ENCODE measurements around the gene GRIN2A. TPM values are rescaled to one million over a fixed set of nuclear protein-coding genes. Genes with fewer than 3 reads are reported as not detected.

The GRIN2A gene
- total and polyA plus RNA-seq, 2 of the 13 experiments (the other 11 are each of a cell fraction or from before 2014, with no cell fraction given), result not detected

- TF ChIP-seq ZNF704 (CRISPR knock-in tag; IDR thresholded peaks at IDR 0.05; ENCODE audit: borderline replicate concordance) (no peak), CSRNP2 (CRISPR knock-in tag; conservative IDR thresholded peaks at IDR 0.05; ENCODE audit: low read depth) (no peak), ZNF670 (CRISPR knock-in tag; IDR thresholded peaks at IDR 0.05; ENCODE audit: borderline replicate concordance) (no peak), ZNF782 (CRISPR knock-in tag; IDR thresholded peaks at IDR 0.05; ENCODE audit: borderline replicate concordance) (no peak), PHF8 (CRISPR knock-in tag; IDR thresholded peaks at IDR 0.05) (no peak), NR2F1 (CRISPR knock-in tag; IDR thresholded peaks at IDR 0.05) (no peak), HOXA7 (CRISPR knock-in tag; IDR thresholded peaks at IDR 0.05) (no peak), NFRKB (IDR thresholded peaks at IDR 0.05) (no peak)
These were observed 368.6 kb downstream of the GRIN2A start (continued) for GRCh38 chr16:9813665-9814064.

- in situ Hi-C loops (cut with HindIII; ENCODE audit: extremely low pct_ligation_motif_present, low pct_unique_long_range_greater_than_20kb), result no loop called here
- no peaks in the 10 kb centered on the region for H3K27me3 ChIP-seq (ENCODE audit: control insufficient read depth in 1 of 2, insufficient read depth in 2 of 2, low read length in 2 of 2)
- POLR2A ChIA-PET, result no interaction called here
- DNase-seq (ENCODE audit: low spot score) (no peak), ATAC-seq (no peak), FAIRE-seq (no peak)
- CTCF ChIA-PET (ENCODE audit: low intra/inter-chr PET ratio, low total read pairs), result no interaction called here
- BruUV-seq (replicated peaks), result no TSS peak
- no peak overlapping the region for H3K4me2 ChIP-seq (ENCODE audit: low read depth, low read length)
- H3K27ac ChIP-seq (ENCODE audit: extremely low read length, insufficient read depth, low read length), result no peak overlapping the region
- no peaks in the 10 kb centered on the region for H3K36me3 ChIP-seq (replicated peaks in 1 of 2; ENCODE audit: control insufficient read depth in 1 of 2, insufficient read depth in 2 of 2, low read length in 2 of 2)
- TF ChIP-seq CREB1 (IDR thresholded peaks at IDR 0.05) (peak; percentile 82), CREB1 (CRISPR knock-in tag; IDR thresholded peaks at IDR 0.05) (no peak), ZNF18 (CRISPR knock-in tag; IDR thresholded peaks at IDR 0.05; ENCODE audit: insufficient replicate concordance) (no peak), ATF7 (IDR thresholded peaks at IDR 0.05) (peak; percentile 51), ATF7 (CRISPR knock-in tag; IDR thresholded peaks at IDR 0.05) (no peak)
- no peak overlapping the region for H2AFZ ChIP-seq (ENCODE audit: low read length)
- H3K4me1 ChIP-seq (ENCODE audit: insufficient read depth, low read length), result no peaks in the 10 kb centered on the region
- no peak overlapping the region for H3K9ac ChIP-seq (ENCODE audit: insufficient read depth, low read depth, low read length)
- no peaks in the 10 kb centered on the region for H3K79me2 ChIP-seq (ENCODE audit: insufficient read depth, low read length)
- H3K4me3 ChIP-seq (replicated peaks in 1 of 3; ENCODE audit: insufficient read depth in 1 of 3, low read depth in 2 of 3, low read length in 3 of 3), result no peak overlapping the region
- intact Hi-C loops (cut with micrococcal nuclease; ENCODE audit: unreplicated experiment), result no loop called here
- H4K20me1 ChIP-seq (ENCODE audit: insufficient read depth, low read length), result no peaks in the 10 kb centered on the region
- no peaks in the 10 kb centered on the region for H3K9me3 ChIP-seq (ENCODE audit: low read length)
- 2% methylated on average over 5 of the region's 5 CpGs for WGBS (ENCODE audit: low lambda C conversion rate)
These were observed 374.0 kb downstream of the GRIN2A start for GRCh38 chr16:9808210-9808609.

Data from HepG2 (cell line).